SK-N-SH treated with all-trans-retinoic acid at 6 μM for 48 hours (cell line): ENCODE results near the gene TRIM71.

Experiments used
- CSDC2 ChIP-seq: fragments of 250-450 bp; sonication (Bioruptor Pico); IDR thresholded peaks from 2 replicates; pipeline ENCODE4 v1.5.0; 2020; ENCODE audit warnings: mild to moderate bottlenecking, moderate library complexity
- RARB ChIP-seq: fragments of 250-450 bp; sonication (Bioruptor Pico); IDR thresholded peaks from 2 replicates; pipeline ENCODE4 v1.8.0; 2021; ENCODE audit warnings: mild to moderate bottlenecking, moderate library complexity
- ZNF70 ChIP-seq: fragments of 450-650 bp; formaldehyde crosslinking; IDR thresholded peaks from 2 replicates; pipeline ENCODE4 v1.5.0; 2020; ENCODE audit warnings: mild to moderate bottlenecking, moderate library complexity
- ZNF8 ChIP-seq: fragments of 450-650 bp; formaldehyde crosslinking; IDR thresholded peaks from 2 replicates; pipeline ENCODE4 v1.5.0; 2020; ENCODE audit warnings: mild to moderate bottlenecking, moderate library complexity
- TF ChIP-seq, protein P1 (sequence below): fragments of 250-450 bp; sonication (Bioruptor Pico); IDR thresholded peaks from 2 replicates; pipeline ENCODE4 v1.8.0; 2020; ENCODE audit warnings: mild to moderate bottlenecking, moderate library complexity, borderline replicate concordance

DNA sequence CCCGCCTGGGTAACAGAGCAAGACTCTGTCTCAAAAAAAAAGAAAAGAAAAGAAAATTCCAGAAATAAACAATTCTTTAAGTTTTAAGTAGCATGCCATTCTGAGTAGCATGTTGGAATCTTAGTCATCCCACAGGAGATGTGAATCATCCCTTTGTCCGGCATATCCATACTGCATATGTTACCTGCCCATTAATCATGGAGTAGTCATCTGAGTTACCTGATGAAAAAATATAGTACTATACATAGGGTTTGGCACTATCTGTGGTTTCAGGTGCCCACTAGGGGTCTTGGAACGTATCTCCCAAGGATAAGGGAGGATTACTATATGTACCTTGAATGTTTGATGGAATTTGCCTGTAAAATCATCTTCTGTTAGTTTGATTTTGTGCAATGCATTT is 127.3 kb downstream of the TRIM71 start:
- TF ChIP-seq RARB (CRISPR knock-in tag): no peak
- TF ChIP-seq, protein P1, sequence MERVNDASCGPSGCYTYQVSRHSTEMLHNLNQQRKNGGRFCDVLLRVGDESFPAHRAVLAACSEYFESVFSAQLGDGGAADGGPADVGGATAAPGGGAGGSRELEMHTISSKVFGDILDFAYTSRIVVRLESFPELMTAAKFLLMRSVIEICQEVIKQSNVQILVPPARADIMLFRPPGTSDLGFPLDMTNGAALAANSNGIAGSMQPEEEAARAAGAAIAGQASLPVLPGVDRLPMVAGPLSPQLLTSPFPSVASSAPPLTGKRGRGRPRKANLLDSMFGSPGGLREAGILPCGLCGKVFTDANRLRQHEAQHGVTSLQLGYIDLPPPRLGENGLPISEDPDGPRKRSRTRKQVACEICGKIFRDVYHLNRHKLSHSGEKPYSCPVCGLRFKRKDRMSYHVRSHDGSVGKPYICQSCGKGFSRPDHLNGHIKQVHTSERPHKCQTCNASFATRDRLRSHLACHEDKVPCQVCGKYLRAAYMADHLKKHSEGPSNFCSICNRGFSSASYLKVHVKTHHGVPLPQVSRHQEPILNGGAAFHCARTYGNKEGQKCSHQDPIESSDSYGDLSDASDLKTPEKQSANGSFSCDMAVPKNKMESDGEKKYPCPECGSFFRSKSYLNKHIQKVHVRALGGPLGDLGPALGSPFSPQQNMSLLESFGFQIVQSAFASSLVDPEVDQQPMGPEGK (CRISPR knock-in tag): no peak
- TF ChIP-seq ZNF8: no peak
- TF ChIP-seq CSDC2 (CRISPR knock-in tag): no peak
- TF ChIP-seq ZNF70 (CRISPR knock-in tag): no peak
